HepG2 (cell line): ENCODE measurements around the gene PPP6R2. TPM values are rescaled to one million over a fixed set of nuclear protein-coding genes. Genes with fewer than 3 reads are reported as not detected.

Source experiments
- ELF4 ChIP-seq: sonication (generic); formaldehyde crosslinking; IDR thresholded peaks from 2 replicates; pipeline ENCODE4 v1.5.0; 2020; ENCODE audit warnings: missing genetic modification reagents, mild to moderate bottlenecking, moderate library complexity, borderline replicate concordance
- FUBP1 ChIP-seq: sonication (generic); formaldehyde crosslinking; IDR thresholded peaks from 2 replicates; pipeline ENCODE4 v1.5.1; 2020; ENCODE audit warnings: missing genetic modification reagents, mild to moderate bottlenecking, borderline replicate concordance
- HNF1A ChIP-seq, 2 experiments: sonication (generic) in 1 of 2; formaldehyde crosslinking in 1 of 2; IDR thresholded peaks; 2 replicates each; pipeline versions ENCODE4 v1.4.0 to v1.6.1; 2016 to 2020; ENCODE audit warnings: borderline replicate concordance in 1 of 2, low read depth in 1 of 2, mild to moderate bottlenecking in 1 of 2, missing genetic modification reagents in 1 of 2
- ISL2 ChIP-seq: sonication (generic); formaldehyde crosslinking; IDR thresholded peaks from 2 replicates; pipeline ENCODE4 v1.5.0; 2020; ENCODE audit warnings: missing genetic modification reagents
- MEIS2 ChIP-seq: sonication (generic); formaldehyde crosslinking; IDR thresholded peaks from 2 replicates; pipeline ENCODE4 v1.9.0; 2021; ENCODE audit warnings: mild to moderate bottlenecking, missing genetic modification reagents
- NFKB2 ChIP-seq: sonication (generic); formaldehyde crosslinking; IDR thresholded peaks from 2 replicates; pipeline ENCODE4 v1.4.0; 2020; ENCODE audit warnings: missing genetic modification reagents, borderline replicate concordance
- POLR2A ChIP-seq, 2 experiments: IDR thresholded peaks; 2 replicates each; pipeline ENCODE4 v1.6.1; 2011; ENCODE audit warnings: low read depth in 2 of 2, low read length in 2 of 2, mild to moderate bottlenecking in 1 of 2, moderate library complexity in 1 of 2; ENCODE audit not compliant: insufficient read depth in 1 of 2
- ZNF256 ChIP-seq: sonication (generic); formaldehyde crosslinking; conservative IDR thresholded peaks from 2 replicates; pipeline ENCODE4 v1.4.0; 2020; ENCODE audit warnings: missing genetic modification reagents
- ZNF430 ChIP-seq: sonication (generic); formaldehyde crosslinking; IDR thresholded peaks from 2 replicates; pipeline ENCODE4 v1.9.0; 2021; ENCODE audit warnings: mild to moderate bottlenecking, missing genetic modification reagents
- ZNF552 ChIP-seq: sonication (generic); formaldehyde crosslinking; IDR thresholded peaks from 2 replicates; pipeline ENCODE4 v1.9.0; 2022; ENCODE audit warnings: missing genetic modification reagents, mild to moderate bottlenecking, borderline replicate concordance
- ZNF577 ChIP-seq: sonication (generic); formaldehyde crosslinking; IDR thresholded peaks from 2 replicates; pipeline ENCODE4 v1.4.0; 2020; ENCODE audit warnings: mild to moderate bottlenecking, low read depth, missing genetic modification reagents, borderline replicate concordance
- ZNF788 ChIP-seq: sonication (generic); formaldehyde crosslinking; IDR thresholded peaks from 2 replicates; pipeline ENCODE4 v1.5.0; 2020; ENCODE audit warnings: mild to moderate bottlenecking, missing genetic modification reagents, borderline replicate concordance
- polyA plus RNA-seq, 8 experiments: library from polyadenylated mRNA; depleted of rRNA in 3 of 8; stranded (reverse) in 7 of 8; unstranded in 1 of 8; fragments of >200 nt; fragmentation: Illumina TruSeq in 4 of 8; extraction: Trizol in 4 of 8; gene quantifications; 2 replicates each; pipeline versions ENCODE4 v1.2.1 to v1.2.3, GENCODE V29; 2011 to 2016; ENCODE audit warnings: low read depth in 4 of 8, missing spikeins in 1 of 8, mixed read lengths in 1 of 8; ENCODE audit not compliant: insufficient read depth in 1 of 8
- total RNA-seq, 5 experiments: library from RNA; depleted of rRNA; stranded (reverse); fragments of >200 nt; fragmentation: Illumina TruSeq; extraction: Trizol; gene quantifications; 2 replicates each; pipeline ENCODE4 v1.2.3, GENCODE V29; 2016; ENCODE audit warnings: low read depth in 1 of 5

PPP6R2 gene
- total and polyA plus RNA-seq, 2 of the 13 experiments (the other 11 are each of a cell fraction or from before 2014, with no cell fraction given) = 55.0 to 102 TPM

GRCh38 chr22:50439314-50439870, 96.3 kb downstream of the PPP6R2 start (continued):
- TF ChIP-seq ZNF430 (no peak), NFKB2 (peak; percentile 40; the same call in 1 of the 2 replicates), ZNF552 (CRISPR knock-in tag) (no peak), POLR2A (IDR thresholded peaks at IDR 0.05; ENCODE audit: insufficient read depth in 1 of 2, low read depth in 2 of 2, low read length in 2 of 2) (0 out of 4 replicates have a peak, but pooled peaks of 1 of the 2 experiments have one; percentile 8), ZNF788 (CRISPR knock-in tag) (no peak), ELF4 (CRISPR knock-in tag) (no peak), ZNF256 (no peak), FUBP1 (no peak), ZNF577 (no peak), MEIS2 (CRISPR knock-in tag) (no peak), ISL2 (CRISPR knock-in tag) (no peak), HNF1A (IDR thresholded peaks at IDR 0.05; ENCODE audit: low read depth) (no peak), HNF1A (CRISPR knock-in tag; IDR thresholded peaks at IDR 0.05; ENCODE audit: borderline replicate concordance) (no peak)
